ENCODE data around the gene PPP1R36.
"Not testable (repeated sequence)": the region's sequence is repeated elsewhere in the genome, so short reads cannot be mapped to it uniquely, and the experiment has no call there.

- TF ChIP-seq, protein P1, sequence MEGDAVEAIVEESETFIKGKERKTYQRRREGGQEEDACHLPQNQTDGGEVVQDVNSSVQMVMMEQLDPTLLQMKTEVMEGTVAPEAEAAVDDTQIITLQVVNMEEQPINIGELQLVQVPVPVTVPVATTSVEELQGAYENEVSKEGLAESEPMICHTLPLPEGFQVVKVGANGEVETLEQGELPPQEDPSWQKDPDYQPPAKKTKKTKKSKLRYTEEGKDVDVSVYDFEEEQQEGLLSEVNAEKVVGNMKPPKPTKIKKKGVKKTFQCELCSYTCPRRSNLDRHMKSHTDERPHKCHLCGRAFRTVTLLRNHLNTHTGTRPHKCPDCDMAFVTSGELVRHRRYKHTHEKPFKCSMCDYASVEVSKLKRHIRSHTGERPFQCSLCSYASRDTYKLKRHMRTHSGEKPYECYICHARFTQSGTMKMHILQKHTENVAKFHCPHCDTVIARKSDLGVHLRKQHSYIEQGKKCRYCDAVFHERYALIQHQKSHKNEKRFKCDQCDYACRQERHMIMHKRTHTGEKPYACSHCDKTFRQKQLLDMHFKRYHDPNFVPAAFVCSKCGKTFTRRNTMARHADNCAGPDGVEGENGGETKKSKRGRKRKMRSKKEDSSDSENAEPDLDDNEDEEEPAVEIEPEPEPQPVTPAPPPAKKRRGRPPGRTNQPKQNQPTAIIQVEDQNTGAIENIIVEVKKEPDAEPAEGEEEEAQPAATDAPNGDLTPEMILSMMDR (IDR thresholded peaks at IDR 0.05) = not testable (repeated sequence)
- TF ChIP-seq POLR2AphosphoS5, EP300 (IDR thresholded peaks at IDR 0.05): not testable (repeated sequence)
These were observed 81.5 kb downstream of the PPP1R36 start for GRCh38 chr14:64631222-64631621.

Data from sigmoid colon (tissue), 4 donors.